Erythroblast (primary cell): ENCODE data around the gene ANKZF1.

Experiments used
- GATA1 ChIP-seq: IDR thresholded peaks from 2 replicates; pipeline ENCODE4 v1.6.1; 2011; ENCODE audit warnings: low read depth, mild to moderate bottlenecking, control low read depth, low read length, moderate library complexity
- POLR2A ChIP-seq: IDR thresholded peaks from 2 replicates; pipeline ENCODE4 v1.6.1; 2011; ENCODE audit warnings: mild to moderate bottlenecking, low read length

- TF ChIP-seq POLR2A = no peak
- no peak for TF ChIP-seq GATA1
These were observed 19.2 kb downstream of the ANKZF1 start for GRCh38 chr2:219248845-219249202.
